WTC11 (cell line): Measurements from ENCODE around the gene CBFB. TPM values are rescaled to one million over a fixed set of nuclear protein-coding genes. Genes with fewer than 3 reads are reported as not detected.

Source experiments
- ATAC-seq: fragments of 200-7000 bp; cut with Tn5 transposase; 2 replicates; pipeline ENCODE4 v1.10.0; 2021; ENCODE audit warnings: mild to moderate bottlenecking, moderate library complexity
- CTCF ChIA-PET: fragments of 300-600 bp; sonication (Branson Sonifier 250); formaldehyde crosslinking; loops from one replicate; lab custom pipeline; 2021; ENCODE audit warnings: antibody characterized with exemption; lab: Charles Lee
- POLR2A ChIA-PET: fragments of 350-600 bp; sonication (Branson Sonifier 250); formaldehyde crosslinking; loops from one replicate; lab custom pipeline; 2021; ENCODE audit warnings: antibody characterized with exemption; lab: Charles Lee
- DNase-seq: peaks from one replicate; pipeline ENCODE4 v3.0.0; 2021; ENCODE audit warnings: low spot score
- H3K27ac Mint-ChIP-seq: 2 replicates; pipeline ENCODE4 v1.8.0; 2021; ENCODE audit warnings: mixed read lengths
- H3K27me3 Mint-ChIP-seq: 2 replicates; pipeline ENCODE4 v1.8.0; 2021; ENCODE audit warnings: low read depth, mild to moderate bottlenecking, moderate library complexity, mixed read lengths
- H3K36me3 Mint-ChIP-seq: 2 replicates; pipeline ENCODE4 v1.8.0; 2021; ENCODE audit warnings: mixed read lengths
- H3K4me1 Mint-ChIP-seq: 2 replicates; pipeline ENCODE4 v1.8.0; 2022; ENCODE audit warnings: mixed read lengths
- H3K4me3 Mint-ChIP-seq: 2 replicates; pipeline ENCODE4 v1.8.0; 2021; ENCODE audit warnings: mild to moderate bottlenecking, moderate library complexity, mixed read lengths
- H3K9me3 Mint-ChIP-seq: 2 replicates; pipeline ENCODE4 v1.8.0; 2021; ENCODE audit warnings: mixed read lengths
- CBFB ChIP-seq: sonication (generic); formaldehyde crosslinking; IDR thresholded peaks from 2 replicates; pipeline ENCODE4 v1.8.1; 2022; ENCODE audit warnings: mild to moderate bottlenecking, low read depth, missing genetic modification reagents
- FOXK1 ChIP-seq: sonication (generic); formaldehyde crosslinking; IDR thresholded peaks from 2 replicates; pipeline ENCODE4 v1.8.0; 2022; ENCODE audit warnings: mild to moderate bottlenecking, moderate library complexity, missing genetic modification reagents
- GRHL2 ChIP-seq: fragments of 250-450 bp; sonication (Bioruptor Pico); IDR thresholded peaks from 2 replicates; pipeline ENCODE4 v1.8.0; 2022; ENCODE audit warnings: mild to moderate bottlenecking, moderate library complexity; ENCODE audit not compliant: insufficient replicate concordance, severe bottlenecking
- IRF2 ChIP-seq: sonication (generic); formaldehyde crosslinking; IDR thresholded peaks from 2 replicates; pipeline ENCODE4 v1.8.0; 2022; ENCODE audit warnings: low read depth, missing genetic modification reagents, borderline replicate concordance
- JAZF1 ChIP-seq: fragments of 250-450 bp; sonication (Bioruptor Pico); IDR thresholded peaks from 2 replicates; pipeline ENCODE4 v1.9.0; 2021; ENCODE audit warnings: moderate library complexity, mild to moderate bottlenecking, inconsistent platforms
- NFYB ChIP-seq: sonication (generic); formaldehyde crosslinking; conservative IDR thresholded peaks from 2 replicates; pipeline ENCODE4 v1.8.0; 2022; ENCODE audit warnings: low read depth, missing genetic modification reagents
- NR3C1 ChIP-seq: sonication (generic); formaldehyde crosslinking; conservative IDR thresholded peaks from 2 replicates; pipeline ENCODE4 v1.8.1; 2023; ENCODE audit warnings: low read depth, mild to moderate bottlenecking, missing genetic modification reagents
- SMAD3 ChIP-seq: sonication (generic); formaldehyde crosslinking; IDR thresholded peaks from 2 replicates; pipeline ENCODE4 v1.8.0; 2022; ENCODE audit warnings: missing genetic modification reagents, mild to moderate bottlenecking, borderline replicate concordance
- TCF7 ChIP-seq: sonication (generic); formaldehyde crosslinking; IDR thresholded peaks from 2 replicates; pipeline ENCODE4 v1.8.0; 2022; ENCODE audit warnings: mild to moderate bottlenecking, low read depth, missing genetic modification reagents, moderate library complexity
- TP53 ChIP-seq: sonication (generic); formaldehyde crosslinking; IDR thresholded peaks from 2 replicates; pipeline ENCODE4 v1.8.1; 2023; ENCODE audit warnings: mild to moderate bottlenecking, missing genetic modification reagents
- ZBTB21 ChIP-seq: sonication (generic); formaldehyde crosslinking; IDR thresholded peaks from 2 replicates; pipeline ENCODE4 v1.8.1; 2023; ENCODE audit warnings: mild to moderate bottlenecking, missing genetic modification reagents, borderline replicate concordance
- ZNF671 ChIP-seq: fragments of 250-450 bp; sonication (Bioruptor Pico); IDR thresholded peaks from 2 replicates; pipeline ENCODE4 v1.8.0; 2021; ENCODE audit warnings: mild to moderate bottlenecking
- total RNA-seq: library from RNA; stranded (reverse); gene quantifications from 3 replicates; pipeline ENCODE4 v1.2.3, GENCODE V29; 2021
- TF ChIP-seq, protein P1 (sequence below): sonication (generic); formaldehyde crosslinking; IDR thresholded peaks from 2 replicates; pipeline ENCODE4 v1.8.0; 2022; ENCODE audit warnings: mild to moderate bottlenecking, missing genetic modification reagents
- TF ChIP-seq, protein P2 (sequence below): fragments of 250-450 bp; sonication (Bioruptor Pico); IDR thresholded peaks from 2 replicates; pipeline ENCODE4 v1.9.0; 2021; ENCODE audit warnings: moderate library complexity, mild to moderate bottlenecking, inconsistent platforms, borderline replicate concordance
- TF ChIP-seq, protein P3 (sequence below): sonication (generic); formaldehyde crosslinking; IDR thresholded peaks from 2 replicates; pipeline ENCODE4 v1.8.1; 2023; ENCODE audit warnings: mild to moderate bottlenecking, missing genetic modification reagents, moderate library complexity
- TF ChIP-seq, protein P4 (sequence below): sonication (generic); formaldehyde crosslinking; IDR thresholded peaks from 2 replicates; pipeline ENCODE4 v1.8.1; 2023; ENCODE audit warnings: mild to moderate bottlenecking, missing genetic modification reagents
- TF ChIP-seq, protein P5 (sequence below): sonication (generic); formaldehyde crosslinking; conservative IDR thresholded peaks from 2 replicates; pipeline ENCODE4 v1.8.1; 2023; ENCODE audit warnings: mild to moderate bottlenecking, low read depth, missing genetic modification reagents, moderate library complexity
- TF ChIP-seq, protein P6 (sequence below): fragments of 250-450 bp; sonication (Bioruptor Pico); IDR thresholded peaks from 2 replicates; pipeline ENCODE4 v1.8.0; 2021; ENCODE audit warnings: mild to moderate bottlenecking

Gene CBFB
- total RNA-seq, 1 experiment from 2014 or later, result 36.9 TPM

DNA sequence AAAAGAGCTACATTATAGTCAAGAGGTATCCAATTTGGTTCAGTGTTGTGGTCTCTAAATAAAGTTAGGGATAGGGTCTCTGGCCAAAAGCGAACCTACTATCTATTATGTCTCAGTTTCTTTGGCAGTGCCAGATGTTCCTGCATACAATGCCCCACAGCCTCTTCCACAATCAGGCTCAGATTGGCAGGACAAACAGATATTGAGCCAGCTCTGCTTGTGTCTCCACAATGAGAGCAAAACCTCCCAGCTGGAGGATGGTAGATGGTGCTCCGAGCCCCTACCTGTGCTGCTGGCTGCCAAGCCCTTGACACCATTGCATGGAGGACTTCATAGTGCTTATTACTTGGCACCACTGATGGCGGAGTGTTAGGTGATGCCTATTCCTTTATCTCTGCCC lies 100.5 kb downstream of the CBFB start:
- peaks cover 32% of the 10 kb centered on the region for H3K36me3 Mint-ChIP-seq
- H3K27ac Mint-ChIP-seq, result no peak overlapping the region
- H3K27me3 Mint-ChIP-seq, result no peaks in the 10 kb centered on the region
- no peak for DNase-seq
- TF ChIP-seq, protein P1, sequence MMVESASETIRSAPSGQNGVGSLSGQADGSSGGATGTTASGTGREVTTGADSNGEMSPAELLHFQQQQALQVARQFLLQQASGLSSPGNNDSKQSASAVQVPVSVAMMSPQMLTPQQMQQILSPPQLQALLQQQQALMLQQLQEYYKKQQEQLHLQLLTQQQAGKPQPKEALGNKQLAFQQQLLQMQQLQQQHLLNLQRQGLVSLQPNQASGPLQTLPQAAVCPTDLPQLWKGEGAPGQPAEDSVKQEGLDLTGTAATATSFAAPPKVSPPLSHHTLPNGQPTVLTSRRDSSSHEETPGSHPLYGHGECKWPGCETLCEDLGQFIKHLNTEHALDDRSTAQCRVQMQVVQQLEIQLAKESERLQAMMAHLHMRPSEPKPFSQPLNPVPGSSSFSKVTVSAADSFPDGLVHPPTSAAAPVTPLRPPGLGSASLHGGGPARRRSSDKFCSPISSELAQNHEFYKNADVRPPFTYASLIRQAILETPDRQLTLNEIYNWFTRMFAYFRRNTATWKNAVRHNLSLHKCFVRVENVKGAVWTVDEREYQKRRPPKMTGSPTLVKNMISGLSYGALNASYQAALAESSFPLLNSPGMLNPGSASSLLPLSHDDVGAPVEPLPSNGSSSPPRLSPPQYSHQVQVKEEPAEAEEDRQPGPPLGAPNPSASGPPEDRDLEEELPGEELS (CRISPR knock-in tag), result no peak
- TF ChIP-seq, protein P2, sequence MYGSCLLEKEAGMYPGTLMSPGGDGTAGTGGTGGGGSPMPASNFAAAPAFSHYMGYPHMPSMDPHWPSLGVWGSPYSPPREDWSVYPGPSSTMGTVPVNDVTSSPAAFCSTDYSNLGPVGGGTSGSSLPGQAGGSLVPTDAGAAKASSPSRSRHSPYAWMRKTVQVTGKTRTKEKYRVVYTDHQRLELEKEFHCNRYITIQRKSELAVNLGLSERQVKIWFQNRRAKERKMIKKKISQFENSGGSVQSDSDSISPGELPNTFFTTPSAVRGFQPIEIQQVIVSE (CRISPR knock-in tag), result no peak
- TF ChIP-seq TCF7 (CRISPR knock-in tag) (no peak), SMAD3 (CRISPR knock-in tag) (no peak), NR3C1 (CRISPR knock-in tag) (no peak), ZBTB21 (no peak), IRF2 (CRISPR knock-in tag) (no peak), FOXK1 (CRISPR knock-in tag) (no peak), CBFB (CRISPR knock-in tag) (no peak), TP53 (CRISPR knock-in tag) (no peak), JAZF1 (CRISPR knock-in tag) (no peak), GRHL2 (CRISPR knock-in tag) (no peak), NFYB (no peak), ZNF671 (no peak)
- TF ChIP-seq, protein P3, sequence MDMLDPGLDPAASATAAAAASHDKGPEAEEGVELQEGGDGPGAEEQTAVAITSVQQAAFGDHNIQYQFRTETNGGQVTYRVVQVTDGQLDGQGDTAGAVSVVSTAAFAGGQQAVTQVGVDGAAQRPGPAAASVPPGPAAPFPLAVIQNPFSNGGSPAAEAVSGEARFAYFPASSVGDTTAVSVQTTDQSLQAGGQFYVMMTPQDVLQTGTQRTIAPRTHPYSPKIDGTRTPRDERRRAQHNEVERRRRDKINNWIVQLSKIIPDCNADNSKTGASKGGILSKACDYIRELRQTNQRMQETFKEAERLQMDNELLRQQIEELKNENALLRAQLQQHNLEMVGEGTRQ (CRISPR knock-in tag), result no peak
- TF ChIP-seq, protein P4, sequence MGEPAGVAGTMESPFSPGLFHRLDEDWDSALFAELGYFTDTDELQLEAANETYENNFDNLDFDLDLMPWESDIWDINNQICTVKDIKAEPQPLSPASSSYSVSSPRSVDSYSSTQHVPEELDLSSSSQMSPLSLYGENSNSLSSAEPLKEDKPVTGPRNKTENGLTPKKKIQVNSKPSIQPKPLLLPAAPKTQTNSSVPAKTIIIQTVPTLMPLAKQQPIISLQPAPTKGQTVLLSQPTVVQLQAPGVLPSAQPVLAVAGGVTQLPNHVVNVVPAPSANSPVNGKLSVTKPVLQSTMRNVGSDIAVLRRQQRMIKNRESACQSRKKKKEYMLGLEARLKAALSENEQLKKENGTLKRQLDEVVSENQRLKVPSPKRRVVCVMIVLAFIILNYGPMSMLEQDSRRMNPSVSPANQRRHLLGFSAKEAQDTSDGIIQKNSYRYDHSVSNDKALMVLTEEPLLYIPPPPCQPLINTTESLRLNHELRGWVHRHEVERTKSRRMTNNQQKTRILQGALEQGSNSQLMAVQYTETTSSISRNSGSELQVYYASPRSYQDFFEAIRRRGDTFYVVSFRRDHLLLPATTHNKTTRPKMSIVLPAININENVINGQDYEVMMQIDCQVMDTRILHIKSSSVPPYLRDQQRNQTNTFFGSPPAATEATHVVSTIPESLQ (CRISPR knock-in tag), result no peak
- TF ChIP-seq, protein P5, sequence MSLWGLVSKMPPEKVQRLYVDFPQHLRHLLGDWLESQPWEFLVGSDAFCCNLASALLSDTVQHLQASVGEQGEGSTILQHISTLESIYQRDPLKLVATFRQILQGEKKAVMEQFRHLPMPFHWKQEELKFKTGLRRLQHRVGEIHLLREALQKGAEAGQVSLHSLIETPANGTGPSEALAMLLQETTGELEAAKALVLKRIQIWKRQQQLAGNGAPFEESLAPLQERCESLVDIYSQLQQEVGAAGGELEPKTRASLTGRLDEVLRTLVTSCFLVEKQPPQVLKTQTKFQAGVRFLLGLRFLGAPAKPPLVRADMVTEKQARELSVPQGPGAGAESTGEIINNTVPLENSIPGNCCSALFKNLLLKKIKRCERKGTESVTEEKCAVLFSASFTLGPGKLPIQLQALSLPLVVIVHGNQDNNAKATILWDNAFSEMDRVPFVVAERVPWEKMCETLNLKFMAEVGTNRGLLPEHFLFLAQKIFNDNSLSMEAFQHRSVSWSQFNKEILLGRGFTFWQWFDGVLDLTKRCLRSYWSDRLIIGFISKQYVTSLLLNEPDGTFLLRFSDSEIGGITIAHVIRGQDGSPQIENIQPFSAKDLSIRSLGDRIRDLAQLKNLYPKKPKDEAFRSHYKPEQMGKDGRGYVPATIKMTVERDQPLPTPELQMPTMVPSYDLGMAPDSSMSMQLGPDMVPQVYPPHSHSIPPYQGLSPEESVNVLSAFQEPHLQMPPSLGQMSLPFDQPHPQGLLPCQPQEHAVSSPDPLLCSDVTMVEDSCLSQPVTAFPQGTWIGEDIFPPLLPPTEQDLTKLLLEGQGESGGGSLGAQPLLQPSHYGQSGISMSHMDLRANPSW (CRISPR knock-in tag), result no peak
- TF ChIP-seq, protein P6, sequence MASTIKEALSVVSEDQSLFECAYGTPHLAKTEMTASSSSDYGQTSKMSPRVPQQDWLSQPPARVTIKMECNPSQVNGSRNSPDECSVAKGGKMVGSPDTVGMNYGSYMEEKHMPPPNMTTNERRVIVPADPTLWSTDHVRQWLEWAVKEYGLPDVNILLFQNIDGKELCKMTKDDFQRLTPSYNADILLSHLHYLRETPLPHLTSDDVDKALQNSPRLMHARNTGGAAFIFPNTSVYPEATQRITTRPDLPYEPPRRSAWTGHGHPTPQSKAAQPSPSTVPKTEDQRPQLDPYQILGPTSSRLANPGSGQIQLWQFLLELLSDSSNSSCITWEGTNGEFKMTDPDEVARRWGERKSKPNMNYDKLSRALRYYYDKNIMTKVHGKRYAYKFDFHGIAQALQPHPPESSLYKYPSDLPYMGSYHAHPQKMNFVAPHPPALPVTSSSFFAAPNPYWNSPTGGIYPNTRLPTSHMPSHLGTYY (CRISPR knock-in tag), result no peak
- no peak for ATAC-seq
- H3K4me1 Mint-ChIP-seq, result no peaks in the 10 kb centered on the region
- ChIA-PET CTCF (interaction anchor here (0.9 to 1.8 kb wide), 5 partner anchors 22 to 169 kb away, joined by 3 to 7 read pairs (median 4); partner anchors contain the start of gene B3GNT9), POLR2A (no interaction called here)
- H3K4me3 Mint-ChIP-seq, result no peak overlapping the region
- H3K9me3 Mint-ChIP-seq, result no peaks in the 10 kb centered on the region
